WERI-Rb-1 (cell line): Measurements from ENCODE around the gene TUBG1.
"Not testable (repeated sequence)": the region's sequence is repeated elsewhere in the genome, so short reads cannot be mapped to it uniquely, and the experiment has no call there.

Experiments
- DNase-seq: peaks from one replicate; pipeline ENCODE4 v3.0.0-alpha.2; 2020
- H3K27ac ChIP-seq: fragments of 250-450 bp; sonication (Bioruptor Pico); 2 replicates; pipeline ENCODE4 v1.5.1; 2020; ENCODE audit warnings: mild to moderate bottlenecking, moderate library complexity
- H3K27me3 ChIP-seq: fragments of 250-450 bp; sonication (Bioruptor Pico); 2 replicates; pipeline ENCODE4 v1.5.1; 2021; ENCODE audit warnings: mild to moderate bottlenecking, low read depth, moderate library complexity; ENCODE audit not compliant: insufficient read depth, severe bottlenecking
- H3K36me3 ChIP-seq: fragments of 250-450 bp; sonication (Bioruptor Pico); 2 replicates; pipeline ENCODE4 v1.5.1; 2020; ENCODE audit warnings: mild to moderate bottlenecking, moderate library complexity
- H3K4me3 ChIP-seq: 2 replicates; pipeline ENCODE4 v1.5.1; 2011; ENCODE audit warnings: low read depth, mild to moderate bottlenecking, control low read depth, low read length
- H3K9me3 ChIP-seq: fragments of 250-450 bp; sonication (Bioruptor Pico); 2 replicates; pipeline ENCODE4 v1.5.1; 2021; ENCODE audit warnings: mild to moderate bottlenecking, moderate library complexity; ENCODE audit not compliant: severe bottlenecking
- CTCF ChIP-seq: IDR thresholded peaks from 2 replicates; pipeline ENCODE4 v1.5.1; 2011; ENCODE audit warnings: low read depth, mild to moderate bottlenecking, control low read depth, inconsistent platforms, low read length

The TUBG1 gene

GRCh38 chr17:42659079-42659931 is 49.8 kb downstream of the TUBG1 start, which contains the start of gene TUBG2:
TSS of gene TUBG2 (plus strand) at chr17:42659284. CDS start at chr17:42659504, 220 bp downstream.
- H3K36me3 ChIP-seq, result peaks cover 24% of the 10 kb centered on the region
- peak within 1 kb of the TSS; percentile 80 for H3K4me3 ChIP-seq
- peaks cover 5% of the 10 kb centered on the region for H3K9me3 ChIP-seq
- peak within 1 kb of the TSS; percentile 61 for H3K27ac ChIP-seq
- H3K27me3 ChIP-seq, result no peaks in the 10 kb centered on the region
- TF ChIP-seq CTCF, result no peak
- peak; percentile 98 for DNase-seq

DNA sequence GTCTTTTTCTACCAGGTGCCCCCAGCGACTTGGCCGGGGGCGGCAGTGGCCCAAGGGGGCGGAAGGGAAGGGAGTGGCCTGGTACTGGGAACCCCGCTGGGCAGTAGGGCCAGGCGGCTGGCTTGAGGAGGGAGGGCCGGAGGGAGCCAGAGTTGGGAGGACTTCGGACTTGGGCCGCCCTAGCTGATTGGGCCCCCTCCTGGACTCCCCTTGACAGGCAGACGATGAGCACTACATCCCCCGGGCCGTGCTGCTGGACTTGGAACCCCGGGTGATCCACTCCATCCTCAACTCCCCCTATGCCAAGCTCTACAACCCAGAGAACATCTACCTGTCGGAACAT is 50.4 kb downstream of the TUBG1 start:
- peaks cover 27% of the 10 kb centered on the region for H3K36me3 ChIP-seq
- not testable (repeated sequence) for DNase-seq, H3K9me3 ChIP-seq, H3K4me3 ChIP-seq, H3K27me3 ChIP-seq, H3K27ac ChIP-seq

DNA sequence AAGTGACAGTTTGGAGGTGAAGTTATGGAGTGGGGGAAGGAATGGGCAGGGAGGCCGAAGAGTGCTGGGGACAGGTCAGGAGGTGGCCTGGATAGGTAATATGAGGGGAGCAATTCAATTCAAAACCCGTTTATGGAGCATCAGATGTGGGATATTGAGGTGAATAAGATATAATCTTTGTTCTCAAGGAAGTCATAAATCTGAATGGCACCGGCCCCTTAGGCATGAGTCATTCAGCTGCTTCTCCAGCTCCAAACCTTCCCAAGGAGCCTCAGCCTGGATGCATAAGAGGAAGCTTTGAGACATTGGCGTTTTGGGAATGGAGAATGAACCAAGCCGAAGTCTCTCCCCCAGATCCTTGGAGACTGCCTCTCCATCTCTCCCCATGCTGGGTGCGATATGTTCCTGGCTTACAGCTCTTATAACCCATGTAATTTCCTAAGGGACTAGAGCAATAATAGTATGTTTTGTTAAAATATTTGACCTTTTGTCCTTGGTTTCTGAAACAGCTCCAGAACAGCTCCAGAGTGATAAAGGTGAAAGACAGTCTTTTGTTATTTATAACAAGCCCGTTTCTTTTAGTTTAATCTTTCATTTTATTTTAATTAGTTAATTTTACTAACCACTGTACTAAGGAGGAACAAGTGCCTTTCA is 51.3 kb downstream of the TUBG1 start:
- Histone ChIP-seq H3K27me3 (no peaks in the 10 kb centered on the region), H3K4me3 (no peak overlapping the region), H3K27ac (no peak overlapping the region), H3K36me3 (peaks cover 34% of the 10 kb centered on the region), H3K9me3 (peaks cover 5% of the 10 kb centered on the region)
- TF ChIP-seq CTCF, result no peak
- DNase-seq, result no peak
